DMS153 (cell line): ENCODE measurements around the gene FILIP1L.

ENCODE experiments used
- DNase-seq: peaks from one replicate; lab custom pipeline; 2025; lab: John Stamatoyannopoulos, UW

Gene FILIP1L

DNA sequence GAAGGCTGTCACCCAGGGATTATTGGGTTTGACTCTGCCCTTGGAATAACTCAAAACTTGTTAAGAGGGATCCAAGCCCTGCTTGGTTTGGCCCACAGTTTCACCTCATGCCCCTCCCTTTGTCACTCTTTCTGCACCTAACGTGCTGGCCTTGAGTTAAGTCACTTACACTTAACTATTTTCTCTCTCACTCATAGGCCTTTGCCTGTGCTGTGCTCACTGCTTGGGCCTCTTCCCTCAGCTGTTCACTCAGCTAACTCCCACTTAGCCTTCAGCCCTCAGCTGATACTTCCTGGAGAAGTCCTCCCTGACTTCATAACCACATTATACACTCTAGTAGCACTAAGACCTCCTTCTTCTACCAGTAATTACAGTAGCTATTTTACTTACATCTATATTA lies 163.4 kb downstream of the FILIP1L start:
- DNase-seq, result no peak

DNA sequence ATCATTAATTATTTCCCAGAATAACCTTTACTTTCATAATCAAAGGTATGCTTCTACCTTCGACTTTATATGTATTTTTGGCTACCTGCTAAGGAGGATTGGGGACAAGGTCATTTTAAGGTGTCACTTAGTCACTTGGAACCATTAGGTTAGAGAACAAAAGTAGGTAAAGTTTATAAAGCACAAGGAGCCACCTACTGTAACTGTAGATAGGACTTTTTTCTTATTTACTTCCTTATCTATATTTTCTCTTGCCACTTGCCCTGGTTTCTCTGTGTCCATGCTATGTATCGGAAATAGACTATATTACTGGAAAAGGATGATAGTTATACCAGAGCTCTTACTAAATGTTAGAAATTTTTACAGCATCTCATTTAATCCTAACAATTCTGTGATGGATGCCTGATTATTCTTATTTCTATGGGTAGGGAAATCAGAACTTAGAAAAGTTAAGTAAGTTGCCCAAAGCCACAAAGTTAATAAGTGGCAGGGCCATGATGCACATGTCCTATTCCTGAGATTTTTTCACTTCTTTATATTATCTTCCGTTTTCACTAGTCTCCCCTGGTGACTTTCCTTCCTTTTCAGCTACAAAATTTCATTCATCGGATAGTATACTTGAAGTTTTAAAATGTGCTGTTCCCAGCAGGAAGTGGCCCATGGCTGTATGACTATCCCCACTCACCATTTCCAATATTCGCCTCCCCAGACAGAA lies 164.2 kb downstream of the FILIP1L start:
- no peak for DNase-seq

DNA sequence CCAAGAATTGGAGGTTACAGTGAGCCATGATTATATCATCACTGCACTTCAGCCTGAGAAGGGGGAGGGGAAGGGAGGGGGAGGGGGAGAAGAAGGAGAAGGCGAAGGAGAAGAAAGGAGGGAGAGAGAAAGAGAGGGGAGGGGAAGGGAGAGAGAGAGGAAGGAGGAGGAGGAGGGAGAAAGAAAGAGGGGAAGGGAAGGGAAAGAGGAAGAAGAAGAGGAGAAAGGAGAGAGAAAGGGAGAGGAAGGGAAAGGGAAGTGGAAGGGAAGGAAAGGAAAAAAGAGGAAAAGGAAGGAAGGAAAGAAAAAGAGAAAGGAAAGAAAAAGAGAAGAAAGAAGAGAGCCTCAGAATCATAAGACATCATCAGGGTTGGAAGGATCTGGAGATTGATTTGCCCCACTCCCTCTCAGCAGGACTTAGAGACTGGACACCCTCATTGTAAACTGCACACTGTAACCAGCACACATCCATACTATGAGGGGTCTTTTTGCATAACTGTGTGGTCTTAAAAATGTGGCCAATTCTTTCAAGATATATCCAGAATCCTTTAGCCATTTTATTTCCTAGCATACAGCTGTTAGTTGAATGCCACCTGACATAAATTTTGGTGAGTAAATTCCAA lies 165.7 kb downstream of the FILIP1L start:
- no peak for DNase-seq

DNA sequence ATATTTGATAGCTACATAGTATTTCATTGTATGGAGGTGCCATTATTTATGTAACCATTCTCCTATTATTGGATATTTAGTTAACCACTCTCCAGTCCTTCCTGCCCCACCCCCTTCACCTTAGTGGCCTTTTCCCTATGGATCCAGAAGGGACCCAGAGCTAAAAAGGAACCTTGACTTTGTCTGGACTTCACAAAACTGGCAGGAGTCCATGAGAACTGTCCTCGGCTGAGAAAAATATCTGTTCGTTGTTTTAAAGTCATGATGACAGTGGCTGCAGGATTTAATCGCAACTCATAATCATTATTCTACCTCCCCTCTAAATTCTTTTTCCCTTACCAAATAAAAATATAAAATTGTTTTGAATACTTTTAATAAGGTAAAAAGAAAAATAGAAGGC lies 166.9 kb downstream of the FILIP1L start:
- DNase-seq, result no peak

DNA sequence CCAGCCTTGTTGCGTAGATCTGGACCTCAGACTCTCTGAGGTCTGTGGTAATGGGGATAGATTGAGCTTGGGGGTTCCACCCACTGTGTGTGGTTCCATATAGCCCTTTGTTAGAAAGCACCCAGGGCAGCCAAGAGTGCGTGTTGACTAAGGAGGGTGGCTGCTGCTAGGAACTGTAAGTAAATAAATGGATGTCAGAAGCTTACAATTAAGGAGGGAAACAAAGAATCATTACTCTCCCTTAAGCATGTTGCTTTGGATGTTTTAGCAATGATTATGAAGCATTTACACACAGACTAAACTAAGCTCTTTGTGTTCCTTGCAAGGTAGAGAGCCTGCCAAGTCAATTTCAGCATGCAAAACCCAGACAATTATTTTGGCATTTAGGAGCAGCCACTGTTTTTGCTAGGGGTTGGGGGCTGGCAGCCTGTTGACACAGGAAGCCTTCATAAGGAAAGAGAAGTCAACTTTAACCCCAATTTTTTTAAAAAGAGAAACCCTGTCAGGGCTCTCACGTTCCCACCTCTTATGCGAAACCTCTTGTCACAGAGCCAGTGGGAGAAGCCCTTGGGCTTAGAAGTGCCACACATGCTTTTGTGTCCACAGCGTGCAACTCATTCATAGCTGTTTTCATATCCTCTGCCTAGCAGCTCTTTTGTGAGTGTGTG lies 168.8 kb downstream of the FILIP1L start:
- peak; percentile 22 for DNase-seq

DNA sequence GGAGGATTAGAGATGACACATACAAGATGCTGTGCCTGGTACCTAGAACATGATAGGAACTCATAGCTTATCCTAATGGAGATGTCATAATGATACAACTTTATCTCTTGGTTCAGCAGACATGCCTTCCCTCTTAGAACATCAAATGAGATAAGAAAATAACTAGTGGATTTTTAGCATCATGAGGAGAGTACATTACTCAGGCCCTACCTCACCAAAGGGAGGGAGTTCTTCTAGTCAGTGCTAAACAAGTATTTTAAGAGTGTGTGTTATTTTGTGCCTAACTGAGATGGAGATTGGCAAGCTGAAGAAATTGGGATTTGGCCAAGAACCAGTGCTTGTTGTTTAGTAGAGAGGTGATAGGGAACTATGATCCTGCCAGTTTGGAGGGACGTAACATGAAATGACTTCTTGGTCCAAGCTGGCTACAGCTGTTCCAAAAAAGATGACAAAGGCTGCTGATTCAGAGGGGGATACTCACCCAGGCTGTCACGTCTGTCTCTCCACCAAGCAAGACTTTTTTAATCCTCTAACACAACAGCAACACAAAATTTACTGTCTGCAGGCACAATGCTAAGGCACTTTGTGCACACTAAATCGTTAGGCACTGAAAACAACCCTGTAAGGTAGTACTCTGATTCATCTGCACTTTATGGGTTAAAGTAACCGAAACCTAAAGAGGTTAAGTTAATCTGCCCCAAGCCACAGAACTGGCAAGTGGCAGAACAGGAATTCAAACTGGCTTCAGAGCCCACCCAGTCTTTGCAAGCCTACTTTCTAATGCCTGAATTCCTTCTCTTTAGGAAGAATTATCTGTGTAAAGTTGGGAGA lies 170.2 kb downstream of the FILIP1L start:
- no peak for DNase-seq

DNA sequence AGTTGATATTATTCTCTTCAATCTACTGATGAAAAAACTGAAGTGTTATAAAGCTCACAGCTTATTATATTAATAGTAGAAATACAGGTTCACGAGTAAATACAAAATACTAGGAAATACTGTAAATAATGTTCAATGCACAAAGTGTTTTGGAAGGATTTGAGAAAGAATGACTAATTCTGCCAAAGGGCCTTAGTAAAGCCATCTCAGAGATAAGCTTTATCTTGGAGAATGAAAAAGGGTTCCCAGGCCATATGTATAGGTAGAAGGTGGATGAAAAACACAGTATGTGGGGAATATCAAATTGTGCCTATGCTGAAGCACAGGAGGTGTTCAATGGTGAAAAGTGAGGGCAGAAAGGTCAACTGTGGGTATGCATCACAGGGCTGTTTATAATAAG lies 173.1 kb downstream of the FILIP1L start:
- DNase-seq, result no peak

DNA sequence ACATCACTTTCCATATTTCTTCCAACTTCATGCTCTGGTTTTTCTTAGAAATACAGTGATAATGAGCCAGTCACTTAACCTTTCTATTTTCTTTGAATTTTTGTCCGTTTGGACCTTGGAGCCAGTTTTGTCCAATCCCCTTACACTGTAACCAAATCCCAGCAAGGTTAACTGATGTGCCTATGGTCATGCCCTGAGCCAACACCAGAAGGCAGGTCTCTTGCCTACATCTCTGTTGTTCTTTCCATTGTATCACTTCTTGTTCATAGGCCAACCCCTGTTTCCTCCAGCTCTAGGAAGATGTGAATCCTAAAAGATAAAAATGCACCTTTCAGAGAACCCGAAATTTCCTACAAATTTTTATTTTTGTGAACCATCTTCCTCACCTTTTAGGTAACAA lies 174.0 kb downstream of the FILIP1L start:
- no peak for DNase-seq

DNA sequence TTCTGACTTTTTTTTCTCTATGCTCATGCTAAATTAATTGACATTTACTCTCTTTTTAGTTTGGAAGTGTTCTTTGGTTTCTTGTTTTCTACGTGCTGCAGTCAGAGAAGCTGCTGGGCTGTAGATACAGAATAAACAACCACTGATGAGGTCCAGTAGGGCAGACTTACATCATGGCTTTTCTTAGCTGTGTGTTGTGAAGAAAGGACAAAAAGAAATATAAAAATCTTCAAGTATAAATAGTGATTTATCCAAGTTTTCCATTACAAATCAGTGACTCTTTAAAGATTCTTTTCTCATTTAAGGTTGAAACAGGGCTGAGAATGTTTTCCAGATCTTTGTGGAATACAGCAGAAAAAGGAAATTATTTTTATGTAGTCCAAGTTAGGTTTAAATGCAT lies 174.4 kb downstream of the FILIP1L start:
- DNase-seq, result no peak

DNA sequence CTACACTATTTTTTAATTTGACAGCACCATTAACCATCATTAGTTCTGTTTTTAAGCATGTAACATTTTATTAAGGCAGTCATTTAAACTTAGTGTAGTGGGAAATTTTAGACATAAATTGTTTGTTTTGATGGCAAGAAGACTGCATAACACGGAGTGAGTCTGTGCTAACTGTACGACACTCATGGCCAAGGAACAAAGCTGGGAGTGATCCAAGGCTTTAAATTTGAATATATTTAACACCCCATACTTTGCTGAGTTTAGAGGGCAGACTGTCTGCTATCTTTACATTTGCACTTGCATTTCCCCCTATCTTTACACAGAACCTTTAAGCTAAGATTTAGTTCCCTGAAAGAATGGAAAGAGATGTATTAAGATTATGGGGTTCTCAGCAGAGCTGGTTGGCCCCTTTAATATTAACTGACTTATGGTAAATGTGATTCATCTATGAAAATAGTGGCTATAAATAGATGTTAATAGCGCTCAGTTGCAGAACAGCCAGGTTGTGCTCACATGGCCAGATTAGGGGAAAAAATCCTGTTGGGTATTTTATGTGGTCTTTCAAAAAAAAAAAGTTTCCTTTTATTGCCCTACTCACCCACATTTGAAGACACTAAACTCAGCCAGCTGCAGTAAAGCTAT lies 175.9 kb downstream of the FILIP1L start:
- no peak for DNase-seq

DNA sequence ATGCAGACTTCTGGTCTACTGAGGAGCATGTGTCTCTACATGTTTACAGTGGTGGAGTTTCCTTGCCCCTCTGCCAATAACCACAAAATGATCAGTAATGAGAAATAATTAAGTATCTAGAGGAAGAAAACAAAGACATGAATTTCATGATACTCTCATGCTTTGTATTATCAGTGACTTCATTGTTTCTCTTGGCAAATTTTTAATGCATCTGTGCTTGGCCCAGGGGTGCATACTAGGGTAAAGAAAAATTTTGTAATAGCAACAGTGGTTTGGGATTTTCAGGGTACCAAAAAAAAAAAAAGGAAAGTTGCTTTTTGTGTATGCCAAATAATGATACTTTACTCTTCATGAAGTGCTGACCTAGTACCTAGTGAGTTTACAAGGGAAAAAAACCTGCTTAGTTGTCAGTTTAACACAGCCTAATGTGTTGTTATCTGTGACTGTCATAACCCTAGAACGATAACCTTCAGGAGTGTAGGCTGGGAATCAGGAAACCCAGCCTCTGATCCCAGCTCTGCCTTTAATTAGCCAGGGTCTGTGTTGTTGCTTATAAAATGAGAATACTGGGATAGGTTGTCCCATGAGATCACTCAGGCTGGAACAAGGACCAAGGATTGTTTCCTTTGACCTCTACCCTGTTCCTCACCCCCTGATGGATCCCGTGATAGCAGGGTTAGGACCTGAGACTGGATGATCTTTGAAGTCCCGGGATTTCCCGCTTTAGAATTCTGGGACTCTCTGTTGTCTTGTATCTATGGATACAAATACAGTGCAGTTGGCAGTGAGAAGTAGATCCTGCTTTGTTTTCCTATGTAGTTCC lies 179.1 kb downstream of the FILIP1L start:
- no peak for DNase-seq

DNA sequence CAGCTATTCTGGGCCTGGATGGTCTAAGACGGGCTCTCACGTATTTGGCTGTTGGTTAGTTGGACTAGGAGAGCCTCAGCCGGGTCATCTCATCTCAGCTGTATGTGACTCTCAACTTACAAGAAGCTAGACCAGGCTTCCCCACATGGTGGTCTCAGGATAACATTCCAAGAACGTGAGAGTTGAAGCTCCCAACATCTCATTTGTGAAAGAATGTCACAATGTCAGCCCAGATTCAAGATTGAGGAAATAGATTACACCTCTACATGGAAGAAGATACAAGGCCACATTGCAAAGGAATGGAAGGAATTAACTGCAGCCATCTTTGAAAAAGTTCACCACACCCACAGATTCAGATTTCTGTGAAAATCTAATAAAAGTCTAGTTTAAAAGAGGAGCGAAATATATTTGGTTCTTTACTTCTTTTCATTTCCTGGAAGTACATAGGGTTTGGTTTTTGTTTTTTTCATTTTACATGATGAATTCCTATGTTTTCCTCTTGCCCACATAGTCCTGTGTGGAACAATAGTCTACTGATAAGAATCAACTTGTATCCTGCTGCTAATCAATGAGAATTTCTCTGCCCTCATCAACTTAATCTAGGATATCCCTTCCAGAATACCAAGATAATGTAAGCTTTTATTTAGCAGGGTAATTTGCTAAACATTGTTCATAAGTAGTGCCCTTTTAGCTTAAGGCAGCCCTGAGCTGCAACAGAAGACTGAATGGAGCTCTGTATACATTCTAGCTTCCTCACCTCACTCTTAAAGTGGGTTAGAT lies 180.1 kb downstream of the FILIP1L start:
- DNase-seq, result no peak

DNA sequence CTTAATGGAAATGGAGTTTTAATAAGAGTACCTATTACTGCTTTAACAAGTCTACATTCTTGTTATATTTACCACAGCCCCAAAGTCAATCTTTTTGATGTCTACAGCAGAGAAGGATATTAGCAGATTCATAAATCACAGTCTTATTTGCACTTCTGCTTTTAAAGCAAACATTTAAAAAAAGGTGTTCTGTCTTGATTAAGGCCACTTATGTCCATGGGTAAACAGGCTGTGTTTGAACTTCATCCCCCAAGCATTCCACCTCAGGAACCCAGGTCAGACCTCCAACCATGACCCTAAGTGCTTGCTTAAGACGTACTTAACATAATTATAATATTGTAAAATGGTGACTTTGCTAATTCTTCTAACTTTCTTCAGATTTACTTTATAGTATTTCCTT lies 183.2 kb downstream of the FILIP1L start:
- DNase-seq, result no peak

DNA sequence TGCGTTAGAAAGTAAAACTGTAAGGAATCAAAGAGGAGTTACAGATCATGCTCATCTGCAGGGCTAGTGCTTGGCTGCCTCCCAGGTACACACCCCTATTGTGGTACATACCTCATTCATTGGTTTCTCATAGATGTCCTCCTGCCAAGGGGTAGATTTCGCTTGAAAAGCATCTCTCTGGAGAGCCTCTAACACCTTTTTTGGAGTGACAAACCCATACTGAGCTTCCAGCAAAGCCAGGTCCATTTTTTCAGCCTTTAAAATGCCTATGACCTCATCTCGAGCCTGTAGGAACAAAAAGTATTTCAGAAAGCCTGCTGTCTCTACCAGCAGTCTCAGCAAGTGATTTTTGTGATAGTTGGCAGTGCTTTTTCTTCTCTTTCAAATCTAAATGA lies 184.6 kb downstream of the FILIP1L start:
- DNase-seq, result no peak

DNA sequence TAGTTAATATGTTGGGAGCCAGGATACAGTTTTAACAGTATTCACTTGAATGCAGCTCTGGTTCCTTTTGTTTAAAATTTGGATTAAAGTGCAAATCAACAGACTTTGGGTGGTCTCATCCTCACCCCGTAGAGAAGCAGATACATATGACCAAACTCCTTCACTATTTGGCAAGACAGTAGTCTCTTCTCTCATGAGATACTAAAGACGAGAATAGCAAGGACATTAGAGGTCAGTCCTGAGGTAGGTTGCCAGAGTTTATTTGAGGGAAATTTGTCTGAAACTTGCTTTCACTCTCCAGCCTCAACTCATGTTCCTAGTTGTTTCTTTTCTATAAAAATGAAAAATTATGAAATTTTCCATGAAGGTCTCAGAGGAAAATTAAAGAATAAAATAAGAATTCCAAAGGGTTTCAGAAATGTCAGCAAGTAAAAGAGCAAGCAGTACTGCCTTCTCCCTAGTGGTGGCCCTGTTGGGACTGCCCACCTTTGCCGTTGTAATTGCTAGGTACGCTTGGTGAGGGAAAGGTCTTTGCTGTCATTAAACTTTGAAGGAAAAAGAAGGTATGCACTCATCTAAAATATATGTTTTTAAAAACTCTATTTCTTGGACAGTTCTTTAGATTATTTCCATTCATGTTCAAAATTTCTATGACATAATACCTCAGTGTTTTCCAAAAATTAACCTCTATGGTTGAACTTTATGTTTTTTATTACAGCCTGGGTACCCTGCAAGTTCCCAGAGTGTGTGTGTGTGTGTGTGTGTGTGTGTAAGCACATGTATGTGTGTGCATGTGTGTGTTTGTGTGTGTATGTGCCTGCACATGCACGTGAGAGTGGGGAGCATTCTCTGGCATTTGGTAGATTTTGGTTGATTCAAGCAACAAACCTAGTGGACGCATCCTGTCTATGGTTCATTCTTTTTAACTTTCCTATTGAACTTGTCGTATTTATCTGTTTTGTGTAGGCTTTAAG lies 185.2 kb downstream of the FILIP1L start:
- no peak for DNase-seq

DNA sequence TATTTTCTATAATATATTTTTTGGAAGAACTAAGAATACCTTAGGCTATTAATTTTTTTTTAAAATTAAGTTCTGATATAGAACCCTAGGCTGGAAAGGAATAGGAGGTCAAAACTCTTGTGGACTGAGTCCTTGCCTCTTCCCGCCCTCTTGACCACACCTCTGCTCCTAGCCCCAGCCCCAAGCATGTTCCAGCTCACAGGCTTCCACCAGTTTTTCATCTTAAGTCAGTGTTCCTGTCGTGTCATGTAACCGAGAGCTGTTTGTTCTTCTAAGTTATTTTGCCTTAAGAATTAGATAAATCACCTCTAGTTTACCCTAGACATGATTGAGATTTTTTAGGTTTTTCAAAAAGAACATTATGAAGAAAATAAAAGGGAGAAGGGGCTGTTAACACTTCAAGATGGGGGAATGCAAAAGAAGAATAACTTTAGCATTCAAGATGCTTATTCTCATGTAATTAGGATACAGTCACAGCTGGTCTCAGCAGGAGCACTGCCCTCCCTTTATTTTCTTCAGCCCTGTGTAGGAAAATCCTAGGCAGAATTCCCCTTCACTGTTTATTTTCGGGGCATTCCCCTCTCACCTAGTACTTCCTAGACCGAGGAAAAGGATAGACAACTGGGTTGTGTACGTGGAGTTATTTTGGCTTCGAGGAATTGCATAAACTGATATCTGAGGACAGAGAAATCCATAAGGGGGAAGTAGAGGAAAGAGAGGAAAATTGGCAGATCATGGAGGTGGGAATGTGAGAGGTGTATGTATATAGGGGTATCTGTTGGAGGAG lies 186.4 kb downstream of the FILIP1L start:
- DNase-seq, result no peak

DNA sequence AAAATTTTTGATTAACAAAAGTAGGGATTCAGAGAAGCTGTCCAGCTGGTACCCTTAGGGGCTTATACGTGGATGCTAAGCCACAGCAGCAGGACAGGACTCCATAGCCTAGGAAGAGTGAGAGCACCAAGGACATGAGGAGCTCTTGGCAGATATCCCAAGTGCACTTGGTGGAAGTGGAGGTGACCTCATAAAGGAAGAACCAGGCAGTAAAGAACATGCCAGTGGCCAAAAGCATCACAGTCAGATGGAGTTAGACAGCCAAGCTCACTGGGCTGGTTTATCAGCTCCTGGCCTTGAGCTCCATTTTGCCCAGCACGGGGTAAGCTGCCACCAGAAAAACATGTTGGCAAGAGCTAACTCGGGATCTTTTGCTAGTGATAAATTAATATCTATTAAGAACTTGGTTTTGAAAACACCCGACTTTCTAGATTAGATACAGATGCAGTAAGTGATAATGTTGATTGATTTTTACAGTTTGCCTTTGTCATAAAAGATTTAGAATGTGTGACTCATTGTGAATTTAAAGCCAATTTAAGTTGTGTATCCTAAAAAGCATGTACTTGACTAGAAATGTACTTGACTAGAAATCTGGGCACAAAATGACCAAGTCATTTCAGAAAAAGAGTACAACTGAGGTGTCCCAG lies 188.6 kb downstream of the FILIP1L start:
- peak; percentile 72 for DNase-seq

DNA sequence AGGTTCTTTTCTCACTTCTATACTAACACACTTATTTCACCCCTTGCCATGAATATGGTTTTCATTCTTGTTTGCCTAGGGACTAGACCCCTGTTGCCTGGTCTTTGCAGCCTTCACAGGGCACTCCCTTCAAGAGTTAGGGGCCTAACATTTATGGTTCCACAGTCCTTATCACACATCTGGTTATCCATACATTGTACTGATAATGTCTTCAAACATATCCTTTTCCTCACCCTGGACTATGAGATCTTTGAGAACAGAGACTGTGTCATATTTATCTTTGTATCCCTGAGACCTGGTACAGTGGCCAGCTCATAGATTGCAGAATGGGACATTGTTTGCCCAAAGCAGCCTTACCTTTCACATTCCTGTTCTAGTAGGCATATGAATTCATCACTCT lies 190.4 kb downstream of the FILIP1L start:
- no peak for DNase-seq
